CD4-positive, alpha-beta T cell treated with Interferon gamma for 1 hour (primary cell): Measurements from ENCODE around the gene ODAM.
"Not testable (repeated sequence)": the region's sequence is repeated elsewhere in the genome, so short reads cannot be mapped to it uniquely, and the experiment has no call there.

Experiments
- DNase-seq: peaks from one replicate; pipeline ENCODE4 v3.0.0-alpha.2; 2020

Gene ODAM

GRCh38 chr4:70195425-70195824 is at the start of gene ODAM:
Gene ODAM (plus strand): TSS chr4:70195725. CDS start chr4:70196544, 819 bp downstream.
- no peak for DNase-seq

GRCh38 chr4:70151271-70151670 is 44.3 kb upstream of the ODAM start:
- DNase-seq = no peak

- DNase-seq = no peak
Measured at GRCh38 chr4:70152088-70152487, 43.4 kb upstream of the ODAM start.

- DNase-seq = no peak
Measured at GRCh38 chr4:70153937-70154336, 41.6 kb upstream of the ODAM start, which contains the start of gene PRR27. Gene PRR27 (plus strand): TSS chr4:70154237. CDS start chr4:70154376, 139 bp downstream.

GRCh38 chr4:70158576-70158975 is 36.9 kb upstream of the ODAM start:
- DNase-seq = no peak

- no peak for DNase-seq
Measured at GRCh38 chr4:70177090-70177489, 18.4 kb upstream of the ODAM start.

GRCh38 chr4:70178075-70178660 is 17.4 kb upstream of the ODAM start:
- no peak for DNase-seq

- no peak for DNase-seq
Measured at GRCh38 chr4:70179811-70180210, 15.7 kb upstream of the ODAM start.

GRCh38 chr4:70181864-70182263 is 13.7 kb upstream of the ODAM start:
- DNase-seq = no peak

- no peak for DNase-seq
Measured at GRCh38 chr4:70182517-70183167, 12.9 kb upstream of the ODAM start.

GRCh38 chr4:70183168-70183939 is 12.2 kb upstream of the ODAM start:
- DNase-seq = no peak

- no peak for DNase-seq
Measured at GRCh38 chr4:70183940-70184246, 11.6 kb upstream of the ODAM start.

GRCh38 chr4:70187216-70187615 is 8.3 kb upstream of the ODAM start:
- DNase-seq = no peak

- DNase-seq = no peak
Measured at GRCh38 chr4:70190579-70190978, 4.9 kb upstream of the ODAM start.

- DNase-seq = no peak
Measured at GRCh38 chr4:70191647-70192046, 3.9 kb upstream of the ODAM start.

- no peak for DNase-seq
Measured at GRCh38 chr4:70192895-70193294, 2.6 kb upstream of the ODAM start.

GRCh38 chr4:70196857-70197256 is 1.3 kb downstream of the ODAM start:
- DNase-seq = no peak

GRCh38 chr4:70197842-70198241 is 2.3 kb downstream of the ODAM start:
- no peak for DNase-seq

GRCh38 chr4:70203601-70204000 is 8.1 kb downstream of the ODAM start:
- DNase-seq = no peak

- not testable (repeated sequence) for DNase-seq
Measured at GRCh38 chr4:70212752-70213151, 17.2 kb downstream of the ODAM start.

GRCh38 chr4:70216109-70216508 is 20.6 kb downstream of the ODAM start:
- DNase-seq = not testable (repeated sequence)

- DNase-seq = not testable (repeated sequence)
Measured at GRCh38 chr4:70216550-70216949, 21.0 kb downstream of the ODAM start.

- not testable (repeated sequence) for DNase-seq
Measured at GRCh38 chr4:70221389-70221788, 25.9 kb downstream of the ODAM start.

- not testable (repeated sequence) for DNase-seq
Measured at GRCh38 chr4:70221818-70222217, 26.3 kb downstream of the ODAM start.
